GM12891 (cell line): ENCODE data around the gene THSD4.

Experiments
- POLR2A ChIP-seq: IDR thresholded peaks from 2 replicates; pipeline ENCODE4 v1.6.1; 2011; ENCODE audit warnings: low read depth, low read length, control low read depth
- POLR2AphosphoS5 ChIP-seq: IDR thresholded peaks from 2 replicates; pipeline ENCODE4 v1.6.1; 2011; ENCODE audit warnings: low read depth, low read length, control low read depth
- TAF1 ChIP-seq: IDR thresholded peaks from 2 replicates; pipeline ENCODE4 v1.6.1; 2011; ENCODE audit warnings: low read depth, low read length, control low read depth

GRCh38 chr15:71397377-71397776 lies 282.1 kb downstream of the THSD4 start:
- TF ChIP-seq POLR2AphosphoS5 (no peak), POLR2A (no peak), TAF1 (no peak)
